Panc1 (cell line): Measurements from ENCODE around the gene TTC28. TPM values are rescaled to one million over a fixed set of nuclear protein-coding genes. Genes with fewer than 3 reads are reported as not detected.

Source experiments
- ATAC-seq: fragments of 200-7000 bp; cut with Tn5 transposase; 2 replicates; pipeline ENCODE4 v1.9.1; 2020; ENCODE audit warnings: mild to moderate bottlenecking, moderate library complexity
- BruUV-seq: library from RNA; stranded (reverse); fragments of 400-500 nt; replicated peaks from 2 replicates; lab custom pipeline; 2021; lab: Mats Ljungman, UMichigan
- CTCF ChIA-PET: fragments of 300-600 bp; sonication (Branson Sonifier 250); formaldehyde crosslinking; loops from one replicate; lab custom pipeline; 2022; ENCODE audit warnings: antibody characterized with exemption; lab: Charles Lee
- POLR2A ChIA-PET: fragments of 300-600 bp; sonication (Branson Sonifier 250); formaldehyde crosslinking; loops from one replicate; lab custom pipeline; 2022; ENCODE audit warnings: antibody characterized with exemption; lab: Charles Lee
- DNase-seq: peaks from one replicate; pipeline ENCODE4 v3.0.0-alpha.2; 2010; ENCODE audit warnings: low read depth, low spot score
- H3K27ac ChIP-seq: 2 replicates; pipeline ENCODE4 v1.5.1; 2011; ENCODE audit warnings: mild to moderate bottlenecking, low read length, inconsistent platforms
- H3K27me3 ChIP-seq: fragments of 200-500 bp; sonication (Bioruptor generic); 2 replicates; pipeline ENCODE4 v1.6.0; 2014; ENCODE audit warnings: low read length, inconsistent platforms; ENCODE audit not compliant: control insufficient read depth, insufficient read depth
- H3K36me3 ChIP-seq: fragments of 200-500 bp; sonication (Bioruptor generic); 2 replicates; pipeline ENCODE4 v1.5.1; 2014; ENCODE audit warnings: inconsistent platforms, mild to moderate bottlenecking, low read length, moderate library complexity; ENCODE audit not compliant: control insufficient read depth, insufficient read depth
- H3K4me1 ChIP-seq: 2 replicates; pipeline ENCODE4 v1.5.1; 2011; ENCODE audit warnings: inconsistent platforms, mild to moderate bottlenecking, low read length, moderate library complexity; ENCODE audit not compliant: control insufficient read depth, insufficient read depth
- H3K4me3 ChIP-seq, 2 experiments: 2 replicates each; pipeline ENCODE4 v1.5.1; 2011 to 2012; ENCODE audit warnings: low read depth in 2 of 2, low read length in 2 of 2, mild to moderate bottlenecking in 2 of 2, inconsistent platforms in 1 of 2, moderate library complexity in 1 of 2
- H3K9me3 ChIP-seq: fragments of 200-500 bp; sonication (Bioruptor generic); 2 replicates; pipeline ENCODE4 v1.5.1; 2014; ENCODE audit warnings: low read depth, mild to moderate bottlenecking, inconsistent platforms, low read length, moderate library complexity; ENCODE audit not compliant: control insufficient read depth, insufficient read depth
- CTCF ChIP-seq: fragments of 450-650 bp; IDR thresholded peaks from 2 replicates; pipeline ENCODE4 v1.5.1; 2017; ENCODE audit warnings: mild to moderate bottlenecking
- POLR2AphosphoS5 ChIP-seq: IDR thresholded peaks from 2 replicates; pipeline ENCODE4 v1.6.1; 2012; ENCODE audit warnings: mild to moderate bottlenecking, low read depth, low read length, moderate library complexity
- SIN3A ChIP-seq: IDR thresholded peaks from 2 replicates; pipeline ENCODE4 v1.6.1; 2012; ENCODE audit warnings: low read depth, mild to moderate bottlenecking, low read length, moderate library complexity, borderline replicate concordance; ENCODE audit not compliant: insufficient read depth
- TCF7L2 ChIP-seq: IDR thresholded peaks from 2 replicates; pipeline ENCODE4 v1.6.1; 2011; ENCODE audit warnings: mild to moderate bottlenecking, low read depth, low read length, inconsistent platforms
- in situ Hi-C: cut with HindIII; loops from 2 replicates; pipeline ENCODE4 v1.10.0; 2016; ENCODE audit warnings: low sequenced_read_pairs, low pct_unique_long_range_greater_than_20kb
- intact Hi-C: fragments of 100-400 bp; cut with micrococcal nuclease; formaldehyde crosslinking; loops from one replicate; pipeline ENCODE4 v1.10.0; 2022; ENCODE audit not compliant: unreplicated experiment
- total RNA-seq: library from RNA; stranded (reverse); gene quantifications from one replicate; pipeline ENCODE4 v1.2.1, GENCODE V29; 2021; ENCODE audit not compliant: unreplicated experiment
- TF ChIP-seq, protein P1 (sequence below), 2 experiments: IDR thresholded peaks; 2 replicates each; pipeline ENCODE4 v1.6.1; 2011 to 2012; ENCODE audit warnings: low read depth in 2 of 2, control low read depth in 1 of 2, low read length in 1 of 2, mild to moderate bottlenecking in 1 of 2, moderate library complexity in 1 of 2; ENCODE audit not compliant: insufficient read depth in 1 of 2

TTC28 gene
- total RNA-seq, 1 experiment from 2014 or later = 24.8 TPM

GRCh38 chr22:28141614-28142013, 538.0 kb downstream of the TTC28 start:
- Histone ChIP-seq H3K27ac (no peak overlapping the region), H3K9me3 (no peaks in the 10 kb centered on the region), H3K4me1 (no peaks in the 10 kb centered on the region), H3K36me3 (no peaks in the 10 kb centered on the region), H3K4me3 (no peak overlapping the region), H3K27me3 (no peaks in the 10 kb centered on the region)
- TF ChIP-seq SIN3A (no peak), POLR2AphosphoS5 (no peak), TCF7L2 (no peak), CTCF (no peak)
- TF ChIP-seq, protein P1, sequence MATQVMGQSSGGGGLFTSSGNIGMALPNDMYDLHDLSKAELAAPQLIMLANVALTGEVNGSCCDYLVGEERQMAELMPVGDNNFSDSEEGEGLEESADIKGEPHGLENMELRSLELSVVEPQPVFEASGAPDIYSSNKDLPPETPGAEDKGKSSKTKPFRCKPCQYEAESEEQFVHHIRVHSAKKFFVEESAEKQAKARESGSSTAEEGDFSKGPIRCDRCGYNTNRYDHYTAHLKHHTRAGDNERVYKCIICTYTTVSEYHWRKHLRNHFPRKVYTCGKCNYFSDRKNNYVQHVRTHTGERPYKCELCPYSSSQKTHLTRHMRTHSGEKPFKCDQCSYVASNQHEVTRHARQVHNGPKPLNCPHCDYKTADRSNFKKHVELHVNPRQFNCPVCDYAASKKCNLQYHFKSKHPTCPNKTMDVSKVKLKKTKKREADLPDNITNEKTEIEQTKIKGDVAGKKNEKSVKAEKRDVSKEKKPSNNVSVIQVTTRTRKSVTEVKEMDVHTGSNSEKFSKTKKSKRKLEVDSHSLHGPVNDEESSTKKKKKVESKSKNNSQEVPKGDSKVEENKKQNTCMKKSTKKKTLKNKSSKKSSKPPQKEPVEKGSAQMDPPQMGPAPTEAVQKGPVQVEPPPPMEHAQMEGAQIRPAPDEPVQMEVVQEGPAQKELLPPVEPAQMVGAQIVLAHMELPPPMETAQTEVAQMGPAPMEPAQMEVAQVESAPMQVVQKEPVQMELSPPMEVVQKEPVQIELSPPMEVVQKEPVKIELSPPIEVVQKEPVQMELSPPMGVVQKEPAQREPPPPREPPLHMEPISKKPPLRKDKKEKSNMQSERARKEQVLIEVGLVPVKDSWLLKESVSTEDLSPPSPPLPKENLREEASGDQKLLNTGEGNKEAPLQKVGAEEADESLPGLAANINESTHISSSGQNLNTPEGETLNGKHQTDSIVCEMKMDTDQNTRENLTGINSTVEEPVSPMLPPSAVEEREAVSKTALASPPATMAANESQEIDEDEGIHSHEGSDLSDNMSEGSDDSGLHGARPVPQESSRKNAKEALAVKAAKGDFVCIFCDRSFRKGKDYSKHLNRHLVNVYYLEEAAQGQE (IDR thresholded peaks at IDR 0.05; ENCODE audit: insufficient read depth in 1 of 2, low read depth in 2 of 2, low read length in 1 of 2) = no peak
- ATAC-seq = no peak
- intact Hi-C loops (no loop called here), in situ Hi-C loops (no loop called here)
- POLR2A ChIA-PET = no interaction called here
- no TSS peak for BruUV-seq
- CTCF ChIA-PET = no interaction called here
- DNase-seq = no peak

GRCh38 chr22:28139961-28140360, 539.7 kb downstream of the TTC28 start:
- no peak for TF ChIP-seq POLR2AphosphoS5
- no peak for TF ChIP-seq SIN3A
- no peak for TF ChIP-seq CTCF
- TF ChIP-seq, protein P1 (IDR thresholded peaks at IDR 0.05; ENCODE audit: insufficient read depth in 1 of 2, low read depth in 2 of 2, low read length in 1 of 2) = no peak
- no peak for TF ChIP-seq TCF7L2
- ATAC-seq = no peak
- DNase-seq = no peak
- Histone ChIP-seq H3K36me3 (no peaks in the 10 kb centered on the region), H3K9me3 (no peaks in the 10 kb centered on the region), H3K27me3 (no peaks in the 10 kb centered on the region), H3K27ac (no peak overlapping the region), H3K4me1 (no peaks in the 10 kb centered on the region), H3K4me3 (no peak overlapping the region)
- BruUV-seq = no TSS peak
- intact Hi-C loops (no loop called here), in situ Hi-C loops (no loop called here)
- POLR2A ChIA-PET = interaction anchor here (0.6 kb wide), 1 partner anchor 456 kb away, joined by 3 read pairs; no protein-coding TSS in a partner anchor
- CTCF ChIA-PET = no interaction called here
